IMR-90 (cell line): ENCODE measurements around the gene CCDC137. TPM values are rescaled to one million over a fixed set of nuclear protein-coding genes. Genes with fewer than 3 reads are reported as not detected.
A peak's percentile ranks its signal among the peaks of the same experiment; 100 is the strongest.

Source experiments
- ATAC-seq: fragments of 200-7000 bp; cut with Tn5 transposase; 2 replicates; pipeline ENCODE4 v1.9.1; 2020; ENCODE audit warnings: low read depth, mild to moderate bottlenecking, moderate library complexity
- BruUV-seq: library from RNA; stranded (reverse); fragments of 400-500 nt; replicated peaks from 2 replicates; lab custom pipeline; 2021; lab: Mats Ljungman, UMichigan
- CTCF ChIA-PET: fragments of 300-600 bp; formaldehyde crosslinking; extraction: SDS; loops from one replicate; lab custom pipeline; 2021; ENCODE audit warnings: antibody characterized with exemption; lab: Yijun Ruan, JAX
- POLR2A ChIA-PET: fragments of 300-600 bp; sonication (Branson Sonifier 250); formaldehyde crosslinking; loops from one replicate; lab custom pipeline; 2022; ENCODE audit warnings: antibody characterized with exemption; ENCODE audit not compliant: unreplicated experiment; lab: Charles Lee
- DNase-seq: peaks from one replicate; pipeline ENCODE4 v3.0.0; 2013
- H2AFZ ChIP-seq: replicated peaks from 2 replicates; pipeline ENCODE3; 2013; ENCODE audit warnings: low read length, mild to moderate bottlenecking; ENCODE audit not compliant: poor library complexity
- H2AK5ac ChIP-seq: 2 replicates; pipeline ENCODE4 v1.6.1; 2013; ENCODE audit warnings: low read depth, low read length, inconsistent platforms
- H2AK9ac ChIP-seq: replicated peaks from 2 replicates; pipeline ENCODE3; 2013; ENCODE audit warnings: mild to moderate bottlenecking, low read depth, low read length, moderate library complexity; ENCODE audit not compliant: poor library complexity
- H2BK120ac ChIP-seq: 2 replicates; pipeline ENCODE4 v1.6.1; 2013; ENCODE audit warnings: low read depth, low read length, inconsistent platforms
- H2BK15ac ChIP-seq: 3 replicates; pipeline ENCODE4 v1.6.1; 2013; ENCODE audit warnings: low read depth, low read length, inconsistent platforms
- H2BK20ac ChIP-seq: 2 replicates; pipeline ENCODE4 v1.6.1; 2013; ENCODE audit warnings: low read depth, mild to moderate bottlenecking, inconsistent platforms, low read length, moderate library complexity
- H2BK5ac ChIP-seq: 2 replicates; pipeline ENCODE4 v1.6.1; 2013; ENCODE audit warnings: mild to moderate bottlenecking, low read depth, low read length, inconsistent platforms; ENCODE audit not compliant: poor library complexity, severe bottlenecking
- H3K14ac ChIP-seq: replicated peaks from 2 replicates; pipeline ENCODE4 v1.6.1; 2013; ENCODE audit warnings: low read depth, low read length, inconsistent platforms
- H3K18ac ChIP-seq: 2 replicates; pipeline ENCODE4 v1.6.1; 2013; ENCODE audit warnings: low read depth, low read length, control low read depth
- H3K23ac ChIP-seq: 2 replicates; pipeline ENCODE4 v1.6.1; 2013; ENCODE audit warnings: low read depth, low read length, inconsistent platforms
- H3K27ac ChIP-seq: 2 replicates; pipeline ENCODE4 v1.5.1; 2013; ENCODE audit warnings: mild to moderate bottlenecking, control low read depth, low read length; ENCODE audit not compliant: insufficient read depth
- H3K27me3 ChIP-seq: 2 replicates; pipeline ENCODE4 v1.6.1; 2013; ENCODE audit warnings: low read length; ENCODE audit not compliant: control insufficient read depth, insufficient read depth
- H3K36me3 ChIP-seq: 2 replicates; pipeline ENCODE4 v1.6.1; 2013; ENCODE audit warnings: low read length, mixed read lengths; ENCODE audit not compliant: control insufficient read depth, insufficient read depth
- H3K4ac ChIP-seq: 2 replicates; pipeline ENCODE4 v1.6.1; 2013; ENCODE audit warnings: low read depth, low read length, inconsistent platforms
- H3K4me1 ChIP-seq: 2 replicates; pipeline ENCODE4 v1.6.1; 2013; ENCODE audit warnings: low read length, mixed read lengths; ENCODE audit not compliant: control insufficient read depth, insufficient read depth
- H3K4me2 ChIP-seq: 2 replicates; pipeline ENCODE4 v1.6.1; 2013; ENCODE audit warnings: low read depth, mild to moderate bottlenecking, control low read depth, low read length, moderate library complexity
- H3K4me3 ChIP-seq: 2 replicates; pipeline ENCODE4 v1.5.1; 2013; ENCODE audit warnings: low read depth, mild to moderate bottlenecking, control low read depth, low read length, moderate library complexity; ENCODE audit not compliant: insufficient read depth
- H3K56ac ChIP-seq: 2 replicates; pipeline ENCODE4 v1.6.1; 2013; ENCODE audit warnings: low read length, inconsistent platforms; ENCODE audit not compliant: insufficient read depth; ENCODE audit errors: extremely low read depth
- H3K79me1 ChIP-seq, 2 experiments: 2 replicates each; pipeline ENCODE4 v1.6.1; 2013; ENCODE audit warnings: low read length in 2 of 2, inconsistent platforms in 1 of 2, low read depth in 1 of 2
- H3K9ac ChIP-seq: 2 replicates; pipeline ENCODE4 v1.6.1; 2013; ENCODE audit warnings: low read depth, low read length, control low read depth
- H3K9me1 ChIP-seq: 2 replicates; pipeline ENCODE4 v1.6.1; 2013; ENCODE audit warnings: low read length, inconsistent platforms; ENCODE audit not compliant: insufficient read depth
- H3K9me3 ChIP-seq: 2 replicates; pipeline ENCODE4 v1.6.1; 2013; ENCODE audit warnings: low read length; ENCODE audit not compliant: control insufficient read depth, insufficient read depth
- H4K20me1 ChIP-seq: 2 replicates; pipeline ENCODE4 v1.6.1; 2013; ENCODE audit warnings: low read length, inconsistent platforms; ENCODE audit not compliant: insufficient read depth
- H4K5ac ChIP-seq: 2 replicates; pipeline ENCODE4 v1.6.1; 2013; ENCODE audit warnings: mild to moderate bottlenecking, low read depth, low read length, control low read depth
- H4K8ac ChIP-seq, 2 experiments: 2 replicates each; pipeline ENCODE4 v1.6.1; 2013; ENCODE audit warnings: low read depth in 2 of 2, low read length in 2 of 2, control low read depth in 1 of 2, inconsistent platforms in 1 of 2
- H4K91ac ChIP-seq: 2 replicates; pipeline ENCODE4 v1.6.1; 2013; ENCODE audit warnings: low read depth, low read length, inconsistent platforms; ENCODE audit not compliant: insufficient read depth
- BHLHE40 ChIP-seq: fragments of 150-350 bp; IDR thresholded peaks from 2 replicates; pipeline ENCODE4 v1.6.1; 2016; ENCODE audit warnings: mild to moderate bottlenecking, low read depth, low read length
- CEBPB ChIP-seq: IDR thresholded peaks from 2 replicates; pipeline ENCODE4 v1.6.1; 2012; ENCODE audit warnings: low read depth, low read length, improper control_type of control experiment
- CHD1 ChIP-seq: IDR thresholded peaks from 2 replicates; pipeline ENCODE4 v1.6.1; 2012; ENCODE audit warnings: low read depth, low read length, improper control_type of control experiment
- FOS ChIP-seq: fragments of 150-350 bp; IDR thresholded peaks from 2 replicates; pipeline ENCODE4 v1.6.1; 2016; ENCODE audit warnings: low read depth, low read length
- MAZ ChIP-seq: IDR thresholded peaks from 2 replicates; pipeline ENCODE4 v1.6.1; 2012; ENCODE audit warnings: low read depth, mild to moderate bottlenecking, low read length, improper control_type of control experiment, moderate library complexity, borderline replicate concordance
- MXI1 ChIP-seq: IDR thresholded peaks from 2 replicates; pipeline ENCODE4 v1.6.1; 2012; ENCODE audit warnings: low read depth, mild to moderate bottlenecking, low read length, moderate library complexity, borderline replicate concordance
- NFE2L2 ChIP-seq: fragments of 150-350 bp; IDR thresholded peaks from 2 replicates; pipeline ENCODE4 v1.6.1; 2016; ENCODE audit warnings: low read depth, mild to moderate bottlenecking, low read length
- POLR2A ChIP-seq: IDR thresholded peaks from 2 replicates; pipeline ENCODE4 v1.6.1; 2012; ENCODE audit warnings: mild to moderate bottlenecking, low read depth, low read length
- RAD21 ChIP-seq: IDR thresholded peaks from 2 replicates; pipeline ENCODE4 v1.6.1; 2012; ENCODE audit warnings: low read length, improper control_type of control experiment
- RCOR1 ChIP-seq: IDR thresholded peaks from 2 replicates; pipeline ENCODE4 v1.6.1; 2012; ENCODE audit warnings: mild to moderate bottlenecking, low read length, improper control_type of control experiment; ENCODE audit not compliant: insufficient replicate concordance
- RFX5 ChIP-seq: IDR thresholded peaks from 2 replicates; pipeline ENCODE4 v1.8.0; 2012; ENCODE audit warnings: low read depth, mild to moderate bottlenecking, low read length, moderate library complexity
- SMC3 ChIP-seq: fragments of 150-350 bp; IDR thresholded peaks from 2 replicates; pipeline ENCODE4 v1.6.1; 2016; ENCODE audit warnings: low read depth, mild to moderate bottlenecking, antibody characterized with exemption, low read length, moderate library complexity
- WGBS, 2 experiments: methylation state at CpG; one replicate each; pipeline versions ENCODE4 v1.1.5 to v1.1.7; 2013; ENCODE audit warnings: missing lambda C conversion rate in 2 of 2; ENCODE audit not compliant: insufficient read length in 1 of 2; ENCODE audit errors: extremely low coverage in 2 of 2; 5-methylcytosine and 5-hydroxymethylcytosine counted together
- dilution Hi-C: fragments of 300-500 bp; cut with HindIII; formaldehyde crosslinking; loops from one replicate; pipeline ENCODE4 v1.14.3; 2018; ENCODE audit warnings: low sequenced_read_pairs; ENCODE audit not compliant: unreplicated experiment
- in situ Hi-C: fragments of 300-500 bp; cut with MboI; formaldehyde crosslinking; loops from 3 replicates; pipeline ENCODE4 v1.14.3; 2019; ENCODE audit warnings: low sequenced_read_pairs, inconsistent platforms, mixed read lengths
- intact Hi-C: fragments of 100-400 bp; cut with micrococcal nuclease; formaldehyde crosslinking; loops from 2 replicates; pipeline ENCODE4 v1.10.0; 2022
- polyA plus RNA-seq, 3 experiments: library from polyadenylated mRNA; depleted of rRNA; stranded (reverse); fragments of >200 nt; gene quantifications; 2 replicates each; pipeline ENCODE4 v1.2.3, GENCODE V29; 2012; ENCODE audit warnings: low replicate concordance in 1 of 3
- total RNA-seq: library from RNA; depleted of rRNA; stranded (reverse); fragments of >200 nt; gene quantifications from 2 replicates; pipeline ENCODE4 v1.2.3, GENCODE V29; 2012
- TF ChIP-seq, protein P1 (sequence below): fragments of 150-350 bp; IDR thresholded peaks from 2 replicates; pipeline ENCODE4 v1.6.1; 2016; ENCODE audit warnings: low read depth, mild to moderate bottlenecking, low read length, moderate library complexity, borderline replicate concordance
- TF ChIP-seq, protein P2 (sequence below): conservative IDR thresholded peaks from 2 replicates; pipeline ENCODE4 v1.5.1; 2012; ENCODE audit warnings: mild to moderate bottlenecking, low read depth, low read length, improper control_type of control experiment
- TF ChIP-seq, protein P3 (sequence below): fragments of 150-350 bp; IDR thresholded peaks from 2 replicates; pipeline ENCODE4 v1.6.1; 2017; ENCODE audit warnings: mild to moderate bottlenecking, antibody characterized with exemption, low read length, low read depth

CCDC137 gene
- total and polyA plus RNA-seq, 2 of the 4 experiments (the other 2 are of a cell fraction): 7.5 to 18.4 TPM

DNA sequence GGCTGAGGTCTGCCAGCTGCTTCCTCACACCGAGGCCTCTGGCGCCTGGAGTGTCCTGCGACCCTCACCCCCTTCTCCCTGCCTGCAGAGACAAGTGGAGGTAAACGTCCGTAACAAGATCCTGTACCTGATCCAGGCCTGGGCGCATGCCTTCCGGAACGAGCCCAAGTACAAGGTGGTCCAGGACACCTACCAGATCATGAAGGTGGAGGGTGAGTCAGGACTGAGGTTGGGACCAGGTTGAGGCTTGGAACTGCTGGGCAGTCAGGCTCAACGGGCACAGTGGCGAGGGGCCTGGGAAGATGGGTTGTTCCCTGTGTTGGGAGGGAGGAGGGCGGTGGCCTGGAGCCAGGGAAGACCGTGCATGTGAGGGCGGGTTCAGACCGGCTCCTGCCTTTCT lies 22.1 kb downstream of the CCDC137 start:
- WGBS, 2 experiments: 90% methylated on average over 4 of the region's 14 CpGs; no CpG with 5 or more reads in 1 of the 2 experiments
- Histone ChIP-seq H3K4me2 (no peak overlapping the region), H2AK9ac (no peak overlapping the region), H4K91ac (no peak overlapping the region), H3K18ac (no peak overlapping the region), H4K8ac (no peak overlapping the region), H3K27ac (no peak overlapping the region), H2AFZ (peak overlapping the region; percentile 63), H3K4me1 (peaks cover 10% of the 10 kb centered on the region), H3K4ac (no peak overlapping the region), H2AK5ac (no peak overlapping the region), H3K4me3 (no peak overlapping the region), H3K9me1 (peaks cover 3% of the 10 kb centered on the region; the same call in 1 of the 2 replicates), H3K56ac (no peak overlapping the region), H3K14ac (no peak overlapping the region), H2BK120ac (no peak overlapping the region), H3K9ac (no peak overlapping the region), H3K23ac (no peak overlapping the region), H2BK15ac (no peak overlapping the region), H3K36me3 (peaks cover 74% of the 10 kb centered on the region), H2BK20ac (no peak overlapping the region), H4K20me1 (peaks cover 93% of the 10 kb centered on the region), H4K5ac (no peak overlapping the region), H2BK5ac (no peak overlapping the region), H3K27me3 (no peaks in the 10 kb centered on the region), H3K79me1 (peaks cover 14 to 63% of the 10 kb centered on the region in 2 experiments), H3K9me3 (no peaks in the 10 kb centered on the region)
- POLR2A ChIA-PET: no interaction called here
- CTCF ChIA-PET: no interaction called here
- no peak for DNase-seq
- in situ Hi-C loops: no loop called here
- no TSS peak for BruUV-seq
- dilution Hi-C loops: no loop called here
- ATAC-seq: no peak
- TF ChIP-seq, protein P1, sequence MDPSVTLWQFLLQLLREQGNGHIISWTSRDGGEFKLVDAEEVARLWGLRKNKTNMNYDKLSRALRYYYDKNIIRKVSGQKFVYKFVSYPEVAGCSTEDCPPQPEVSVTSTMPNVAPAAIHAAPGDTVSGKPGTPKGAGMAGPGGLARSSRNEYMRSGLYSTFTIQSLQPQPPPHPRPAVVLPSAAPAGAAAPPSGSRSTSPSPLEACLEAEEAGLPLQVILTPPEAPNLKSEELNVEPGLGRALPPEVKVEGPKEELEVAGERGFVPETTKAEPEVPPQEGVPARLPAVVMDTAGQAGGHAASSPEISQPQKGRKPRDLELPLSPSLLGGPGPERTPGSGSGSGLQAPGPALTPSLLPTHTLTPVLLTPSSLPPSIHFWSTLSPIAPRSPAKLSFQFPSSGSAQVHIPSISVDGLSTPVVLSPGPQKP: no peak
- TF ChIP-seq POLR2A (no peak), CHD1 (no peak), BHLHE40 (no peak), MAZ (no peak), SMC3 (no peak), RFX5 (no peak), MXI1 (no peak), RCOR1 (no peak), NFE2L2 (no peak), CEBPB (no peak), RAD21 (no peak), FOS (no peak)
- TF ChIP-seq, protein P2, sequence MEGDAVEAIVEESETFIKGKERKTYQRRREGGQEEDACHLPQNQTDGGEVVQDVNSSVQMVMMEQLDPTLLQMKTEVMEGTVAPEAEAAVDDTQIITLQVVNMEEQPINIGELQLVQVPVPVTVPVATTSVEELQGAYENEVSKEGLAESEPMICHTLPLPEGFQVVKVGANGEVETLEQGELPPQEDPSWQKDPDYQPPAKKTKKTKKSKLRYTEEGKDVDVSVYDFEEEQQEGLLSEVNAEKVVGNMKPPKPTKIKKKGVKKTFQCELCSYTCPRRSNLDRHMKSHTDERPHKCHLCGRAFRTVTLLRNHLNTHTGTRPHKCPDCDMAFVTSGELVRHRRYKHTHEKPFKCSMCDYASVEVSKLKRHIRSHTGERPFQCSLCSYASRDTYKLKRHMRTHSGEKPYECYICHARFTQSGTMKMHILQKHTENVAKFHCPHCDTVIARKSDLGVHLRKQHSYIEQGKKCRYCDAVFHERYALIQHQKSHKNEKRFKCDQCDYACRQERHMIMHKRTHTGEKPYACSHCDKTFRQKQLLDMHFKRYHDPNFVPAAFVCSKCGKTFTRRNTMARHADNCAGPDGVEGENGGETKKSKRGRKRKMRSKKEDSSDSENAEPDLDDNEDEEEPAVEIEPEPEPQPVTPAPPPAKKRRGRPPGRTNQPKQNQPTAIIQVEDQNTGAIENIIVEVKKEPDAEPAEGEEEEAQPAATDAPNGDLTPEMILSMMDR: no peak
- TF ChIP-seq, protein P3, sequence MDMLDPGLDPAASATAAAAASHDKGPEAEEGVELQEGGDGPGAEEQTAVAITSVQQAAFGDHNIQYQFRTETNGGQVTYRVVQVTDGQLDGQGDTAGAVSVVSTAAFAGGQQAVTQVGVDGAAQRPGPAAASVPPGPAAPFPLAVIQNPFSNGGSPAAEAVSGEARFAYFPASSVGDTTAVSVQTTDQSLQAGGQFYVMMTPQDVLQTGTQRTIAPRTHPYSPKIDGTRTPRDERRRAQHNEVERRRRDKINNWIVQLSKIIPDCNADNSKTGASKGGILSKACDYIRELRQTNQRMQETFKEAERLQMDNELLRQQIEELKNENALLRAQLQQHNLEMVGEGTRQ: no peak
- intact Hi-C loops: no loop called here
